Measurements from ENCODE around the gene TPSAB1.

The TPSAB1 gene

DNA sequence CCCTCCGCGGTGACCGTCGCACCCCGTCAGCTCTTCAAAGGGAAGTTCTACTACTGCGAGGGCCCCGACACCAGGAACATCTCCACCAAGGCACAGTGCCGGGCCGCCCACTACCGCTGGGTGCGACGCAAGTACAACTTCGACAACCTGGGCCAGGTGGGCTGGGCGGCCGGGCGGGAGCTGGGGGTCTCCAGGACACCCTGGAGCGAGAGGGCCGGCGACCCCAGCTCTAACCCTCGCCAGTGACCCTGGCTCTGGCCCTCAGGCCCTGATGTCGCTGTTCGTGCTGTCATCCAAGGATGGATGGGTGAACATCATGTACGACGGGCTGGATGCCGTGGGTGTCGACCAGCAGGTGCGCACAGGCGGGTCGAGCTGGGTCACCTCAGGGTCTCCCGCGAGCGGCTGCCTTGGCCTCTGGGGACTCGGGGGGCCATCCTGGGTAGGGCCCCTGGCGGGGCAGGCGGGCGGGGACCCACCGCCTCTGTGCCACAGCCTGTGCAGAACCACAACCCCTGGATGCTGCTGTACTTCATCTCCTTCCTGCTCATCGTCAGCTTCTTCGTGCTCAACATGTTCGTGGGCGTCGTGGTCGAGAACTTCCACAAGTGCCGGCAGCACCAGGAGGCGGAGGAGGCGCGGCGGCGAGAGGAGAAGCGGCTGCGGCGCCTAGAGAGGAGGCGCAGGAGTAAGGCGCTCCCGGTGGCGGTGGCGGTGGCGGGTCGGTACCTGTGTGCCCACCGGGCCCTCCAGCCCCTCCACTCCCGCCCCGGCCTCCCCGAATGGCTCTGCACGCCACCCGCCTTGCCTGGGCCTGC lies 28.8 kb upstream of the TPSAB1 start:
- DNase-seq: no peak

DNA sequence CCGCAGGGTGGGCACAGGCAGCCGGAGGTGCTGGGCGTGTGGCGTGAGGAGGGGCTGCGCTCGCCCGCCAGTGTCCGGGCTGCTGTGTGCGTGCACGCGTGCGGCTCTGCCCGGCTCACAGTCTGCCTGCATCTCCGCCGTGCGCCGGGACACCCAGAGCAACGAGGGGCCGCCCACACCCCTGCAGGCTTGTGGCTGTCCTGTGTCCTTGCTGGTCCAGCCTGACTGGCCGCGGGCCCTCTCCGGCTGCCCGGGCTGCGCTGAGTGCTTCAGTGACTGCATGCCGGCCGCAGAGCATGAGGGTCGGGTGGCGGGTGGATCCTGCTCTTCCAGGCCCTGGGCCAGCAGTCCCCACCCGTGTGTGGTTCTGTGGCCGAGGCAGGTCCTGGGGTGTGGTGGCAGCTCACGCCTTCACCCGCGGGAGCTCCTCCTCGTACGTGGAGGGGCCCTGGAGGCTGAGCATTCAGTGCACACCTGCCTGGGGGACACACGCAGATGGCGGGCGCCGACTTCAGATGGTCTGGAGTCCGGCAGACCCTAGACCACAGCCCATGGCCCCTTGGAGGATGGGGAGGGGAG lies 27.8 kb upstream of the TPSAB1 start:
- peak; percentile 16 for DNase-seq

DNA sequence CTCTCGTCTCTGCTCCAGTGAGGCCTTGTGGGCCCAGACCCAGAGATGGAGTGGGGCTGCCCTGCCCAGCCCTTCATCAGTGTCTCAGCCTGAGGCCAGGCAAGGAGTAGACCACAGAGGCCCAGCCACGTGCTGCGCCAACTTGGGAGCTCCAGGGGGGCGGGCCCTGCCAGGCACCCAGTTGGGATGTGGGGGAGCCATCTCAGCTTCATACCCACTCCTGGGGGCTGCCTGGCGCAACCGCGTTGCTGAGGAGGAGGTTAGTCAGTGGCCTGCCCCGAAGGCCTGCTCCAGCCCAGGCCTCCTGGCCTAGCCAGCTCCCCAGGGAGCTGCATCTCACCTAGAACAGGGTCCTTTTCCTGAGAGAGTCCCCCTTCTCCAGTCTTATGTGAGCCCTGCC lies 27.3 kb upstream of the TPSAB1 start:
- no peak for DNase-seq

DNA sequence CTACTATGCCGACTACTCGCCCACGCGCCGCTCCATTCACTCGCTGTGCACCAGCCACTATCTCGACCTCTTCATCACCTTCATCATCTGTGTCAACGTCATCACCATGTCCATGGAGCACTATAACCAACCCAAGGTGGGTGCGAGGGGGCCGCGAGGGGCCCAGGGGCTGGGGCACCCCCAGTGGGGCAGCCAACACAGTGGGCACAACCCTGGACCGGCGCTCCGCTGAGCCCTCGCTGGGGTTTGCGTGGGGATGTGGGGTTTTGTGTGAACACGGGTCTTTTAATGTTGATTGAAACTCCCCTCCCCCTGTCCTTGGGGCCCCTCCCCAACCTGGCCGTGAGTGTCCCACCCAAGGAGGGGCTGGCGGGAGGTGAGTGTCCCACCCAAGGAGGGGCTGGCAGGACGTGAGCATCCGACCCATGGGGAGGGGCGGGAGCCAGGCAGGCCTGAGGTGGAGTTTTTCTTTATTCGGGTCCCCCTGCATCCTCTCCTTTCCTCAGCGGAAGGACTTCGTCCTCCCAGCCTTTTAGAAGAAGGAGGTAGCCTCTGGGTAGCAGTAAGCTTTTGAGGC lies 26.6 kb upstream of the TPSAB1 start:
- no peak for DNase-seq

DNA sequence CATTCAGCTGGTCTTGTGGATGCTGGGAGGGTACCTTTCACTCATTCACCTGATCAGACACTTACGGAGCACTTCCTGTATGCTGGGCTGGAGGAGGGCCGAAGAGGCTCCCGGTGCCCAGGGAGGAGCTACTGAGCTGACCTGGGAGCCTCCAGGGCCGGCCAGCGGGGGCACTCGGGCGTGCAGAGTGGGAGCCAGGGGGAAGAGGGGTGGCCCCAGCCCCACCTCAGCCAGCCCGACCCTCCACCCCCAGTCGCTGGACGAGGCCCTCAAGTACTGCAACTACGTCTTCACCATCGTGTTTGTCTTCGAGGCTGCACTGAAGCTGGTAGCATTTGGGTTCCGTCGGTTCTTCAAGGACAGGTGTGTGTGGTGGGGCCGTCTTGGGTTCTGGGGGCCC lies 25.8 kb upstream of the TPSAB1 start:
- DNase-seq: no peak

DNA sequence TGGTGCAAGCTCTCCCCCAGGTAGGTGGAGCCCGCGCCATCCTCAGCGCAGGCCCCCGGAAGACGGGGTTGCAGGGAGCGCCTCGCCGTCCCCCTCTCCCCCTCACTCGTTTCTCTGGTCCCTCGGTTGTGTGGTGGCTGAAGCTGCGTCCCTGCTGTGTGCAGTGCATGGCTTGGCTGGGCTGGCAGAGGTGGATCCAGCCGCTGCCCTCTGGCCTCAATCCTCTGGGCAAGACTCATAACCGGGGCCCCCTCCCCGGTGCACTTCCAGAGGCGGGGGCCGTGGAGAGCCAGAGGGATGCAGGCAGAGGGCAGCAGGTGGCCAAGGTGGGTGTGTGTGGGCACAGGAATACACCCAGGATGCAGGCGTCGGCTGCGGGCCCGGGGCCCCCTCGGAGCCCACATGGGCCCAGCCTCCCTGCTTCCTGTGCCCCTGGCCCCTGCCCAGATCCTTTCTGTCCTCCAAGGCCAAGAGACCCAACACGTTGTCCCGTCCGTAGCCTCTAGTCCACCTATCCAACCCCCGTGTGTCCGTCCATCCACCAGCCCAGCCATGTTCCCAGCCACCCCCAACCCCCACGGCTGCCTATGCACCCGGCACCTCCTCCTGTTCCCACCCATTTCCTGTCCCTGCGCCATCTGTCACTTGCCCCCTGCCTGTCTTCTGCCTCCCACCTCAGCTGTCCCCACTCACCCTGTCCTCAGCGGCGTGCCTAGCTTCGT lies 24.8 kb upstream of the TPSAB1 start:
- DNase-seq: no peak

DNA sequence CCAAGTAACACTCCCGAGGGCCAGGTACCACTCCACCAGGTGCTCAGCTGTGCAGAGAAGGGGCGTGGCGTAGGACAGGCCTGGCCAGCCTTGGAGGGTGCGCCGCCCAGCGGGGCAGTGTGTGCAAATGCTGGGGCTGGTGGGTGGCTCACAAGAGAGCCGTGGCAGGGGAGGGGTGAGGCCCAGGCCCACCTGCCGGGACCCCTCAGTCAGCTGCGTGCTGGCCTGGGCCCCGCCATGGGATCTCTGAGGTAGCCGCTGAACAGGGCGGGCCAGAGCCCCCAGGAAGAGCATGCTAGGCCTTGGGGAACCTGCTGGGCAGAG lies 24.2 kb upstream of the TPSAB1 start:
- no peak for DNase-seq

DNA sequence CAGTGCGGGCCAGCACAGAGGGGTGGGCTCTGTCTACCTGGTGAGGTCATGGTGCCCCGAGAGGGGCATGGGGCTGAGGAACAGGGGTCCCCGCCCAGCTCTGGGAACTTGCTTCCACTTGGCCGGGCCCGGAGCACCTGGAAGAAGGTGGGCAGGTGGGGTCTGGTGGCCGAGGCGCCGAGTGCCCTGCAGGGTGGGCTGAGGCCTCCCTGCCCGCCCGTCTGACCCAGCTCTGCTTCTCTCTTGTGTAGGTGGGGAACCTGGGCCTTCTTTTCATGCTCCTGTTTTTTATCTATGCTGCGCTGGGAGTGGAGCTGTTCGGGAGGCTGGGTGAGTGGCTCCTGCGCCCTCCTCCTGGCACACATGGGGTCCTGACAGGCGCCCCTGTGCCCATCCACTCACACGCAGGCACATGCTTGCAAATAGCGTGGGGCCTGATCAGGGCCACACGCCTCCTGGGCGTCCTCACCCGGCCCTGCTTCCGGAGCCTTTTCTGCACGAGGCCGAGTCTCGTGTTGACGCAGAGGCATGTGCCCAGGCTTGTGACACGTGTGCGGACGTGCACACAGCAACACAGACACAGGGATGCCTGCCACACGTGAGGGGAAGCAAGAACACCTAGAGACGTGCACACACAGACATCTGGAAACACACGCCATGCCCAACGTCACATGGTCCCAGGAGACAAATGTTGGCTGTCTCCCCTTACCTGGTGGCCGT lies 23.7 kb upstream of the TPSAB1 start:
- DNase-seq: no peak

DNA sequence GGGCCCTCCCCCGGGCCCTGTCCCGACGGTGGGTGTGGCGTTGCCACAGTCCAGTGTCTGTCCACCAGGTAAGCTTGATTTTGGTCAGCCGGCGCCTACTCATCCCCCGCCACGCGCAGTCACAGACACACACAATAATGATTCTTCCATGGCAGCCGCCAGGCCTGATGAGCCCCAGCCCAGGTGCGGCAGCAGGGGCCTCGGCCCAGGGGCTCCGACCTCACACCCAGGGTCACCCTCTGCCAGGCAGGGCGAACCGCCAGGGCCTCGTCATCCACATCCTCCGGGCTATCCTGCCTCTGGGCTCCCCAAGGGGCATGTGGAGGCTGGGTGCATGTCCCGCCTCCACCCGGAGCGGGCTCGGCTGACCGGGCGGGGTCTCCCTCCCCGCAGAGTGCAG lies 23.0 kb upstream of the TPSAB1 start:
- no peak for DNase-seq

DNA sequence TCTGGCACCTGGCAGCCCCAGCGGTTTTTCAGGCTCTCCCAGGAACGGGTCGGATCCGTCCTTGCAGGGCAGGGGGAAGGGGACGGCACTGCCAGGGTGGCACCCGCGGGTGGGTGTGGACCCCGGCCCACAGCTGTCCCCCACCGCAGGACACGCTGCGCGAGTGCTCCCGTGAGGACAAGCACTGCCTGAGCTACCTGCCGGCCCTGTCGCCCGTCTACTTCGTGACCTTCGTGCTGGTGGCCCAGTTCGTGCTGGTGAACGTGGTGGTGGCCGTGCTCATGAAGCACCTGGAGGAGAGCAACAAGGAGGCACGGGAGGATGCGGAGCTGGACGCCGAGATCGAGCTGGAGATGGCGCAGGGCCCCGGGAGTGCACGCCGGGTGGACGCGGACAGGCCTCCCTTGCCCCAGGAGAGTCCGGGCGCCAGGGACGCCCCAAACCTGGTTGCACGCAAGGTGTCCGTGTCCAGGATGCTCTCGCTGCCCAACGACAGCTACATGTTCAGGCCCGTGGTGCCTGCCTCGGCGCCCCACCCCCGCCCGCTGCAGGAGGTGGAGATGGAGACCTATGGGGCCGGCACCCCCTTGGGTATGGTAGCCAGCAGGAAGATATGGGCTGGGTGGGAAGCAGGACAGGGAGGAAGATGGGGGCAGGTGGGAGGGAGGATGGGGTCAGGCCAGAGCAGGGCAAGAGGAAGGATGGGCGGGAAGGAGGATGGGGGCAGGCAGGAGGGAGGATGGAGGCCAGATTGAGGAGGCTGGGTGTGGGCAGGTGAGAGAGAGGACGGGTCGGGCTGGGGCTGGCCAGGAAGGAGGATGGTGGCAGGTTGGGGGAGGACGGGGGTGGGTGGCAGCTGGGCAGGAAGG lies 22.2 kb upstream of the TPSAB1 start:
- DNase-seq: no peak

DNA sequence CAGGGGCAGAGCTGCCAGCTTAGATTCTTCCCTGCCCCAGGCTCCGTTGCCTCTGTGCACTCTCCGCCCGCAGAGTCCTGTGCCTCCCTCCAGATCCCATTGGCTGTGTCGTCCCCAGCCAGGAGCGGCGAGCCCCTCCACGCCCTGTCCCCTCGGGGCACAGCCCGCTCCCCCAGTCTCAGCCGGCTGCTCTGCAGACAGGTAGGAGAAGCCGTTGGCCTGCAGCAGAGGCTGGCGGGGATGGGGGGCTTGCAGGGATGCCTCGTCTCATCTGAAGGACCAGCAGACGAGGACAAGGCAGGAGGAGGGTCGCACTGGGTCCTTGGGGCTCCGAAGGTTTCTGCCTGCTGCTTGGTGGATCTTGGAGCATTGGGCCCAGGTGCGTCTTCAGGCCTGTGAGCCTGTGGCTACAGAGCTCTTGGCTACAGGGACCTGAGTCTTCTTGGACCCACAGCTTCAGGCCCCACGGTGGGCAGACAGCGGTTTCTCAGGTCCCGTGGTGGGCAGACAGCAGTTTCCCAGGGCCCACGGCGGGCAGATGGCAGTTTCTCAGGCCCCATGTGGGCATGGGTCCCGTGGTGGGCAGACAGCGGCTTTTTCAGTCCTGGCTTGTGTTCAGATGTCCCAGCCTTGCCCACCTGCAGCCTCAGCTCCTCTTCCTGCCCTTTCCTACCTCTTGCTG lies 21.4 kb upstream of the TPSAB1 start:
- DNase-seq: no peak

DNA sequence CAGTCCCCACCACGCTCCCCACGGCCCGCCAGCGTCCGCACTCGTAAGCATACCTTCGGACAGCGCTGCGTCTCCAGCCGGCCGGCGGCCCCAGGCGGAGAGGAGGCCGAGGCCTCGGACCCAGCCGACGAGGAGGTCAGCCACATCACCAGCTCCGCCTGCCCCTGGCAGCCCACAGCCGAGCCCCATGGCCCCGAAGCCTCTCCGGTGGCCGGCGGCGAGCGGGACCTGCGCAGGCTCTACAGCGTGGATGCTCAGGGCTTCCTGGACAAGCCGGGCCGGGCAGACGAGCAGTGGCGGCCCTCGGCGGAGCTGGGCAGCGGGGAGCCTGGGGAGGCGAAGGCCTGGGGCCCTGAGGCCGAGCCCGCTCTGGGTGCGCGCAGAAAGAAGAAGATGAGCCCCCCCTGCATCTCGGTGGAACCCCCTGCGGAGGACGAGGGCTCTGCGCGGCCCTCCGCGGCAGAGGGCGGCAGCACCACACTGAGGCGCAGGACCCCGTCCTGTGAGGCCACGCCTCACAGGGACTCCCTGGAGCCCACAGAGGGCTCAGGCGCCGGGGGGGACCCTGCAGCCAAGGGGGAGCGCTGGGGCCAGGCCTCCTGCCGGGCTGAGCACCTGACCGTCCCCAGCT lies 20.3 kb upstream of the TPSAB1 start:
- no peak for DNase-seq

DNA sequence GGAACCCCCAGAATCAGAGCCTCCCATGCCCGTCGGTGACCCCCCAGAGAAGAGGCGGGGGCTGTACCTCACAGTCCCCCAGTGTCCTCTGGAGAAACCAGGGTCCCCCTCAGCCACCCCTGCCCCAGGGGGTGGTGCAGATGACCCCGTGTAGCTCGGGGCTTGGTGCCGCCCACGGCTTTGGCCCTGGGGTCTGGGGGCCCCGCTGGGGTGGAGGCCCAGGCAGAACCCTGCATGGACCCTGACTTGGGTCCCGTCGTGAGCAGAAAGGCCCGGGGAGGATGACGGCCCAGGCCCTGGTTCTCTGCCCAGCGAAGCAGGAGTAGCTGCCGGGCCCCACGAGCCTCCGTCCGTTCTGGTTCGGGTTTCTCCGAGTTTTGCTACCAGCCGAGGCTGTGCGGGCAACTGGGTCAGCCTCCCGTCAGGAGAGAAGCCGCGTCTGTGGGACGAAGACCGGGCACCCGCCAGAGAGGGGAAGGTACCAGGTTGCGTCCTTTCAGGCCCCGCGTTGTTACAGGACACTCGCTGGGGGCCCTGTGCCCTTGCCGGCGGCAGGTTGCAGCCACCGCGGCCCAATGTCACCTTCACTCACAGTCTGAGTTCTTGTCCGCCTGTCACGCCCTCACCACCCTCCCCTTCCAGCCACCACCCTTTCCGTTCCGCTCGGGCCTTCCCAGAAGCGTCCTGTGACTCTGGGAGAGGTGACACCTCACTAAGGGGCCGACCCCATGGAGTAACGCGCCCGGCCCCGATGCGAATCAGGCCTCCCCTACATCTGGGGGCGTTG lies 19.5 kb upstream of the TPSAB1 start:
- no peak for DNase-seq

DNA sequence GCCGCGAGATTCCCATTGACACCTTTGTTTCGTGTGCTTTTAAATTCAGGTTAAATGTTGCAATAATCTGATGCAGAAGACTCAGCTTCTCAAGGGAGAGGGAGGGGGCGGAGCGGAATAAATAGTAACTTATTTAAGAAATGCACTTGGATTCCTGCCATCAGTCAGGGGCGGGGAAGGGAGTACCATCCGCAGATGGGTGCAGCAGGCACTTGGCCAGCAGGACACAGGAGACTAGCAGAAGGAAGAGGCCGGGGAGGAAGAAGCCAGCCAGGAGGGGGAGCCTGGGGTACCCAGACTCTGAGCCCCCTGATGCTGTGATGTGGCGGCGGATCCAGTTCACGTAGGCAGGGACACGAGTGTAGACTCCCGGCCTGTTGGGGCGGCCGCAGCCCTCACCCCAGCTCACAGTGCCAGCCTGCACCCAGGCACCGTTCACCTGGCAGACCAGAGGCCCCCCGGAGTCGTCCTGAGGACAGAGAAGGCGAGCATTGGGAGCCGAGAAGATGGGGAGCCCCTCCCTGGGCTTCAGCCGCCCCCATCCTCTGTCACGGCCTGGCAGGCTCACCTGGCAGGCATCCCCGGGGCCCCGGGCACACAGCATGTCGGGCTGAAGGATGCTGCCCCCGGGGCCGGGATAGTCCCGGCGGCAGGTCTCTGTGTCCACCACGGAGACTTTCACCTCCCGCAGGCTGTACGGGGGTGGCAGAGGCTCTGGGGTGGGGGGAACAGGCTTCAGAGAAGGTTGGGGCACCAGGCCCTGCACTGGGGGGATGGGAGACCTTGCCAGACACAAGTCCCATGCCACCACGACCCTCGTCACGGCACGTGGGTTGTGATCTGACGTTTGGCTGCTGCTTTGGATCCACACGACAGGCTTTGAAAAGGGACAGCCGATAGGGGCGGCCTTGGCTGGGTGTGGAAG lies 18.6 kb upstream of the TPSAB1 start:
- DNase-seq: peak; percentile 30

DNA sequence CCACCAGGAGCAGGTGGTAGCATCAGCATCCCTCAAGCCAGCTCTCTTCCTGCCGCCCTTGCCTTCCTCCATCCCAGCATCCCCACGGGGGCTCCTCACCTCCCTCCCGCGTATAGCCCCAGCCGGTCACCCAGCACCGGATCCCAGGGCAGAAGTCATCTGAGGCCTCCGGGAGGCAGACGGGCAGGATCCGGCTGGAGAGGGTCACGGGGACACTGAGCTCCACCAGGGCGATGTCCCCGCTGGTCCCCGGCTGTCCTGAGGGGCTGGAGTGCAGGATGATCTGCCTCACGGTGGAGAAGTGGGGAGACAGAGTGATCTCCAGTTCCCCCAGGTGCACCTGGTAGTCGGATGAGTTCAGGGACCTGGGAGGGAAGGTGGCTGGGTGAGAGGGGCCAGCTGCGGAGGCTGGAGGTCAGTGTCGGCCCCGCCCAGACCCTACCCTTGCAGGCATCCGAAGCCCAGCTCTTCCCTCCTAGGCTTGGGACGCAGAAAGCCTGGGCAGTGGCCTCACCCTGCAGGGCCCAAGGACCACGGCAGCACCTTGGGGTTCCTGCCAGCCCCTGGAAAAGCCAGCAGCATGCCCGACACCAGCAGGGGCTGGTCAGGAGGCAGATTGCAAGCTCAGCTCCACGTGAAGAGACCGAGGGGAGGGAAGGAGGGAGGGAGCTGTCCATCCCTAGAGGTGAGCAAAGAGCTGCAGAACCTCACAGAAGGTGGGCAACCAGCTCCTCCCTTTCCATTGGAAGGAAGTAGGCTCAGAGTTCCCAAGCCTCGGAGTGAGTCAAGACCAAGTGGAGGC lies 17.8 kb upstream of the TPSAB1 start:
- DNase-seq: no peak

DNA sequence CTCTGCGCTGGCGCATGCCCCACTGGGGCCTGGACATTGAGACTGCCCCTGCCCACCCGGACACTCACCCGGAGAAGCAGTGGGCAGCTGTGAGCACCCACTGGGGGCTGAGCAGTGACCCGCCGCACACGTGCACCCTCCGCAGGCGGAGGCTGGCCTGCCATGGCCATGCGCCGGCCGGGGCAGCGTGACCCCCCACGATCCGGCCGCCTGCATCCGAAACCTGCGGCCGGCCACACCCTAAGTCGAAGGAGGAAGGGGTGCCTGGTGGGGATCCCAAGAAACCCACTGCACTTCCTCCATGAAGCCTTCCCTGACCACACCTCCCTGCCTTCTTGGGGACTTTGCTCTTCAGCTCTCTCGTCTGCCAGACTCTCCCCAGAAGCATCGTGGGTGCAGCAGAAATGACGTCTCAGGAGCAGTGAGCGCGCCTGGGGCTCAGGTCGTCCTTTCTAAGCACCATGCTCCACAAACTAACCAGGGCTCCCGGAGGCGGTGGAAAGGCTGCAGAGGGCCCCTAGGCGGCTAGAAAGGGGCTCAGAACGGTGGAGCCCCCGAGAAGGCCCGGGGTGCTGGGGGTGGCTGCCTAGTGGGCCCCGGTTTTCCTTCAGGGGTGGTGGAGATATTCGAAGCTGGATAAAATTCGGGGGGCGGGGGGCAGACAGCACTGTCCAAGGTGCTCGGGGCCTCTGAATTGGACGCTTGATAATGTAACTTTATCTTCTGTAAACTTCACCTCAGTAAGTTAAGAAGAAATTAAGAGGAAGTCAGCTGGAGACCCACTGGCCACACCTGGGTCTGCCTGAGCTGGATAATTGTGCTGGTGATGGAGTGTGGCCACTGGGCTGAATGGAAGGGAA lies 16.9 kb upstream of the TPSAB1 start:
- DNase-seq: peak; percentile 23

DNA sequence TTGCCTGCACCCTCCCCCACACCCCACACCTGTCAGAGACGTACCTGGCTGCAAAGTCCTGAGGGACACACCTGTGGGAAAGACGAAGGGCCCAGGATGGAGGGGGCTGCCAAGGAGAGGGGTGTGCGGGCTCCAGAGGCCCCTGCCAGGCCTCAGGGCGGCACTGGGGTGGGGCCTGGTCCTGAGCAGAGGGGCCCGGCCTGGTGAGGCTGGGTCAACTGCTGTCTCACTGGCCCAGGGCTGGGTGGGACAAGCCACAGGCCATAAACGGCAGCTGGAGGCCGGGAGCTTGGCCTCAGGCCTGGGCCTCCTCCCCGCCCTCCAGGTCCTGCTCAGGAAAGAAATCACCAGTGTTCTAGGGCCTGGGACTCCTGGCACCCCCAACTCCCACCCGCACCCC lies 15.9 kb upstream of the TPSAB1 start:
- no peak for DNase-seq

Data from hematopoietic multipotent progenitor cell treated with erythropoietin and hydrocortisone succinate and interleukin-3 and kit ligand, for 4 days (in vitro differentiated cells).